Prostate gland (tissue), 2 donors: ENCODE results near the gene AFAP1. TPM values are rescaled to one million over a fixed set of nuclear protein-coding genes. Genes with fewer than 3 reads are reported as not detected.

ENCODE experiments used
- DNase-seq: peaks from one replicate; pipeline ENCODE4 v3.0.0-alpha.2; 2019; ENCODE audit warnings: low spot score
- H3K27ac ChIP-seq, 2 donors: fragments of 200-600 bp; sonication (generic); 2 replicates each; pipeline ENCODE4 v1.5.1; 2017 to 2019
- H3K27me3 ChIP-seq: fragments of 200-600 bp; sonication (generic); replicated peaks from 2 replicates; pipeline ENCODE4 v1.5.1; 2019; ENCODE audit not compliant: insufficient read depth
- H3K36me3 ChIP-seq, 2 donors: fragments of 200-600 bp; sonication (generic); 1 replicate in 1 of 2; 2 replicates in 1 of 2; pipeline versions ENCODE4 v1.5.1 to v1.8.1; 2017 to 2019
- H3K4me1 ChIP-seq: fragments of 200-600 bp; sonication (generic); replicated peaks from 2 replicates; pipeline ENCODE4 v1.5.1; 2019
- H3K4me3 ChIP-seq, 2 donors: fragments of 200-600 bp; sonication (generic); 2 replicates each; pipeline ENCODE4 v1.5.1; 2017 to 2019
- H3K9me3 ChIP-seq: fragments of 200-600 bp; sonication (generic); 2 replicates; pipeline ENCODE4 v1.5.1; 2017
- CTCF ChIP-seq, 4 experiments: fragments of 200-600 bp in 2 of 4; fragments of 450-650 bp in 2 of 4; sonication (generic) in 2 of 4; IDR thresholded peaks; 1 replicate in 3 of 4; 2 replicates in 1 of 4; pipeline ENCODE4 v1.5.1; 2016 to 2019; ENCODE audit warnings: antibody characterized with exemption in 4 of 4, mild to moderate bottlenecking in 2 of 4, moderate library complexity in 2 of 4
- POLR2A ChIP-seq: fragments of 450-650 bp; IDR thresholded peaks from one replicate; pipeline ENCODE4 v1.6.1; 2016; ENCODE audit warnings: antibody characterized with exemption, mild to moderate bottlenecking
- POLR2AphosphoS5 ChIP-seq: sonication (generic); formaldehyde crosslinking; IDR thresholded peaks from one replicate; pipeline ENCODE4 v1.6.1; 2017; ENCODE audit warnings: antibody characterized with exemption
- WGBS: methylation state at CpG from one replicate; pipeline ENCODE4 v1.1.5; 2018; 5-methylcytosine and 5-hydroxymethylcytosine counted together
- intact Hi-C: fragments of 100-400 bp; cut with DNase I; formaldehyde crosslinking; loops from one replicate; pipeline ENCODE4 v1.14.2; 2022
- total RNA-seq, 2 donors: library from RNA; depleted of rRNA; stranded (reverse); fragments of >200 nt; gene quantifications; one replicate each; pipeline ENCODE4 v1.1.0, GENCODE V29; 2016

The AFAP1 gene
- total RNA-seq, 2 donors from 2014 or later: 17.5 to 19.8 TPM

GRCh38 chr4:7867191-7867590, 72.5 kb downstream of the AFAP1 start:
- intact Hi-C loops: loop anchor here (5.0 kb wide), 1 partner anchor 120 kb away; no protein-coding TSS in a partner anchor
- WGBS: 95% methylated on average over 7 of the region's 7 CpGs
- no peak overlapping the region for H3K27ac ChIP-seq

DNA sequence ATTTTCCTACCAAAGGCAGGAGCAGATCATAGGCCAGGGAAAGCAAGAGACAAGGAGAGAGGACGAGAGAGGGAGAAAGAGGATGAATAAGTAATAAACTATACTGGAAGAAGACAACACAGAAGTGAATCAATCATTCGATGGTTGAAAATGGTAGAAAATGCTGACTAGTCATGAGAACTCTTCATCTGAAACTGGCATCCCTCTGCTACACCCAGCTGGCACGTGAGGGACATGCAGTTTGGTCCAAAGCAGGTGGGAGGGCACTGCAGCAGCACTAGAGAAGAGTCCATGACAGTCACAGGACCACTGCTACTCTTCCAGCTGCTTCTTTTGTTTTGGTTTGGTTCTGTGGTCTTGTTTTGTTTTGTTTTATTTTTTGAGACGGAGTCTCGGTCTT, 74.1 kb downstream of the AFAP1 start:
- intact Hi-C loops: loop anchor here (5.0 kb wide), 1 partner anchor 122 kb away; no protein-coding TSS in a partner anchor
- DNase-seq: no peak
- WGBS: 95% methylated on average over 5 of the region's 5 CpGs

More at GRCh38 chr4:7867191-7867590, 72.5 kb downstream of the AFAP1 start:
- Histone ChIP-seq H3K4me3 (no peak overlapping the region), H3K4me1 (no peaks in the 10 kb centered on the region), H3K9me3 (no peaks in the 10 kb centered on the region), H3K27me3 (no peaks in the 10 kb centered on the region), H3K36me3 (no peaks in the 10 kb centered on the region)
- TF ChIP-seq CTCF (IDR thresholded peaks at IDR 0.05) (no peak), POLR2AphosphoS5 (no peak)
- DNase-seq: no peak

DNA sequence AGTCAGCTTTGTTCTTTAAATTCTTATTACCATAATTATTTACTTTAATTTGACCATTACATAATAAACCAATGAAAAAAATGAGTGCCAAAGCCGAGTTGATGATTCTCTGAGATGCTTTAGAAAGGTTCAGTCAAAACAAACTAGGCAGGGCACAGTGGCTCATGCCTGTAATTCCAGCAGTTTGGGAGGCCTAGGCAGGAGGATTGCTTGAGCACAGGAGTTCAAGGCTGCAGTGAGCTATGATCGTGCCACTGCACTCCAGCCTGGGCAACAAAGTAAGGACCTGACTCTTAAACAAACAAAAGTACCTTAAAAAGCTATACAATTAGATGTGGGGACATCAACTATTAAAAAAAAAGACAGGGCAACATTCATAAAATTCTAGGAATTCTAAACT, 75.0 kb downstream of the AFAP1 start:
- intact Hi-C loops: loop anchor here (5.0 kb wide), 1 partner anchor 123 kb away; no protein-coding TSS in a partner anchor
- H3K4me1 ChIP-seq: no peaks in the 10 kb centered on the region
- TF ChIP-seq POLR2A (no peak), POLR2AphosphoS5 (no peak), CTCF (IDR thresholded peaks at IDR 0.05) (no peak)
- 56% methylated on average over 2 of the region's 2 CpGs for WGBS
- no peaks in the 10 kb centered on the region for H3K9me3 ChIP-seq
- no peak for DNase-seq
- no peaks in the 10 kb centered on the region for H3K36me3 ChIP-seq
- no peak overlapping the region for H3K4me3 ChIP-seq
- H3K27me3 ChIP-seq: no peaks in the 10 kb centered on the region
- no peak overlapping the region for H3K27ac ChIP-seq

More for the DNA sequence above, 74.1 kb downstream of the AFAP1 start:
- TF ChIP-seq POLR2AphosphoS5 (no peak), POLR2A (no peak), CTCF (IDR thresholded peaks at IDR 0.05) (no peak)
- no peak overlapping the region for H3K27ac ChIP-seq
- H3K4me3 ChIP-seq: no peak overlapping the region
- no peaks in the 10 kb centered on the region for H3K4me1 ChIP-seq
- no peaks in the 10 kb centered on the region for H3K9me3 ChIP-seq
- H3K36me3 ChIP-seq: no peaks in the 10 kb centered on the region
- H3K27me3 ChIP-seq: no peaks in the 10 kb centered on the region

DNA sequence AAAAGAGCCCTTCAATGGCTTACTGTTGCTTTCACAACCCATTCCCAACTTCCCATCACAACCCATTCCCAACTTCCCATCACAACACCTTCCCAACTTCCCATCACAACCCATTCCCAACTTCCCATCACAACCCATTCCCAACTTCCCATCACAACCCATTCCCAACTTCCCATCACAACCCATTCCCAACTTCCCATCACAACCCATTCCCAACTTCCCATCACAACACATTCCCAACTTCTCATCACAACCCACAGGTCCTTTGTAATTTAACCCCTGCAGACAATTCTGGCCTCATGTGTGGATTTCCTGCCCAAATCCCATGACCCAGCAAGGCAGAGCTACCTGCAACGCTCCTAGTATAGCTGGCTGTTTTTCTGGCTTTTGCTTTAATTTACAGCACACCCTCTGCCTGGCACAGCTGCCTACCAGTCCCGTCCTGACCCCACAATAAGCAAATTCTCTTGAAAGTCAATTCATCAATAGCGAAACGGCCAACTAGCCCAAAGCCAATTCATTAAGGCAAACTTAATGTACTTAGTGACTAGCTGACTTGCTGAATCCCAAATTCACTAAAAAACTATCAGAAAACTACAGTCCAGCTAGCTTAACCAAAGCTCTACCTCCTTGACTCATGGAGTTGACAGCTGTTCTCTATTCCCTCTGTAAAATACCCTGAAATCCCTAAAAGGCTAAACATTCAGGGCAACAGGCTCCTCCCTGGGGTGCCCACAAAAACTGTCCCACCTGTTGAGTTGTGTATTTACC, 75.6 kb downstream of the AFAP1 start:
- no peak for DNase-seq
- no peak overlapping the region for H3K27ac ChIP-seq
- TF ChIP-seq POLR2AphosphoS5 (no peak), POLR2A (no peak), CTCF (IDR thresholded peaks at IDR 0.05) (no peak)

More for the DNA sequence above, 75.6 kb downstream of the AFAP1 start:
- no peak overlapping the region for H3K4me3 ChIP-seq
- intact Hi-C loops: no loop called here
- no peaks in the 10 kb centered on the region for H3K4me1 ChIP-seq
- no peaks in the 10 kb centered on the region for H3K9me3 ChIP-seq
- WGBS: 96% methylated on average over 4 of the region's 4 CpGs
- H3K27me3 ChIP-seq: no peaks in the 10 kb centered on the region
- H3K36me3 ChIP-seq: no peaks in the 10 kb centered on the region
